GM18526 (cell line): ENCODE results near the gene JAKMIP1.

ENCODE experiments used
- POLR2A ChIP-seq: IDR thresholded peaks from 3 replicates; pipeline ENCODE4 v1.6.1; 2011; ENCODE audit not compliant: insufficient read length; ENCODE audit errors: extremely low read depth

The JAKMIP1 gene

GRCh38 chr4:6043188-6043587 lies 157.2 kb downstream of the JAKMIP1 start:
- TF ChIP-seq POLR2A, result no peak

DNA sequence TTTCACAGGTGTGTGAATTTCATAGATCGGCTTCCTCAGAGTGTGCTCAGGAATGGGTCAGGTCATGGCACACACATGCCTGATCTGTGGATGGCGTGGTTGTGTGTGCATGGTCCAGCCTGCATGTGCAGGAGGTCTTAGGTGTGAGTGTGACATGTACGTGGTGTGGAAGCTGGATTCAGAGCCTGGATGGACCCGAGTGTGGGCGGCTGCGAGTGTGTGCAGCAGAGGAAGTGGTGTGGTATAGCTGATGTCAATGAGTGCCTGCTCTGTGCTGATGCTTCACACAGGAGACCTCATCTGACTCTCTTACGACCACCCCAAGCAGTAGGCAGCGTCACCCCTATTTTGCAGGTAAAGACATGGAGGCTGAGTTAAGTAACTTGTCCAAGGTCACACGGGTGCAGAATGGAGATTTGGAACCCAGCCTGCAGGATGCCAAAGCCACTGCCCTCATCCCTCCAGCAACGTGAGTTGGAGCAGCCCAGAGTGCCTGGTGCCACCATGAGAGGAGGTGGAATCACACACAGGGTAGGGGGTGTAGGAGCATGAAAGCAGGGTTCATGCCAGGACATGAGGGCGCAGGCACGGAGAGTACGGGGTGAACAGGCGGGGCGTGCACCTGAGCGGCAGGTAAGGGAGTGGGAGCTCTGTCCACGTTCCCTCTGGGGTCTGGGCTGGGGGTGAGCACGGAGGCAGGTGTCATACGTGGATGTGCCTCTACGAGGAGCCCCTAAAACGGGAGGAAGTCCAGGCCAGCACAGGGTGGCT lies 157.9 kb downstream of the JAKMIP1 start:
- TF ChIP-seq POLR2A, result no peak

GRCh38 chr4:6041800-6042199 lies 158.5 kb downstream of the JAKMIP1 start:
- TF ChIP-seq POLR2A, result no peak

- no peak for TF ChIP-seq POLR2A
Observed at GRCh38 chr4:6038711-6039110, 161.6 kb downstream of the JAKMIP1 start.

GRCh38 chr4:6035786-6036185 lies 164.6 kb downstream of the JAKMIP1 start:
- TF ChIP-seq POLR2A, result no peak

DNA sequence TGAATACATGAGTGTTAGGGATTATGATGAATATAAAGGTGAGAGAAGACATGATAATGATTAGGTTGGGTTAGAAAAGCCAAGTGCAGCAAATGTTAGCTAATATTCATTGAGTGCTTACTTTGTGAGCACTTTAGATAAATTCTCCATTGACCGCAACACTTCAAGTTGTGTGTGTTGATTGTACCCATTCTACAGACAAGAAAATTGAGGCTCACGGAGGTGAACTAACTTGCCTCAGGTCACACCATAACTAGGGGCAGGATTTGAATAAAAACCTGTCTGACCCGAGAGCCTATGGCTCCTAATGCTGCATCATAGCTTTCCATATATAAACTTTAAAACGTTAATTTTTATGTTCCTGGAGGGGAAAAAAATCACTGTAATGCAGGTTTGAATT lies 167.0 kb downstream of the JAKMIP1 start:
- no peak for TF ChIP-seq POLR2A

GRCh38 chr4:6032249-6033244 lies 167.8 kb downstream of the JAKMIP1 start:
- no peak for TF ChIP-seq POLR2A

DNA sequence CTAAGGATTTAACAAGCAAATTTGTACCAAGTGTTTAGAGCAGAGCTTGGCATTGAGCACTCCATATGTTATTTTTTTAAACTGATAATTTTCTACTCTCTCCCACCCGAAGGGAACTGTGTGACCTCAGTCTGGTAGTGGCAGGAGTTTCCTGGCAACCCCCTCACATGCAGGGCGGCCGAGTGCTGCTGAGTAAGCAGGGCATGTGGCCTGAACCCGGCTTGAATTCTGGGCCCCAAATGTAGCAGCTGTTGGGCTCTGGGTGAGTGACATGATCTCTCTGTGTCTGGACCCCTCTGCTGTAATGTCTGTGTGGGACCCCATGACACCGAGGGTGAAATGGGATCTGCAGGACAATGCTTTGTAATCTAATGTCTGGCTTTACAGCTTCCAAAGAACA lies 168.5 kb downstream of the JAKMIP1 start:
- no peak for TF ChIP-seq POLR2A

DNA sequence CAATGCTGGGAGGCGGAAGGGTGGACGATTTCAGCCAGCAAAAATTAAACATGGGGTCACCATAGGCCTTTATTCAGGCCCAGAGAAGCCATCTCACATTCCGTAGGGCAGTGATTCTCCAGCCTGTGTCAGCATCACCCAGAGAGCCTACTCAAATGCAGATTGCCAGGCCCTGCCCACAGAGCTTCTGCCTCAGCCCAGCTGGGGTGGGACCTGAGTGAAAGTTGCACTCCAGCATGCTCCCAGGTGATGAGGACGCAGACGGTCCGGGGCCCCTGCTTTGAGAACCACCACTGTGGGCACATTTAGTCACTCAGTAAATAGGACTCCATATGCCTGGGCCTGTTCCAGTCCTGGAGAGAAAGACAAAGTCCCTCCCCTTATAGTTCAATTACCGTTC lies 169.7 kb downstream of the JAKMIP1 start:
- no peak for TF ChIP-seq POLR2A

- no peak for TF ChIP-seq POLR2A
Observed at GRCh38 chr4:6029254-6029653, 171.1 kb downstream of the JAKMIP1 start.

DNA sequence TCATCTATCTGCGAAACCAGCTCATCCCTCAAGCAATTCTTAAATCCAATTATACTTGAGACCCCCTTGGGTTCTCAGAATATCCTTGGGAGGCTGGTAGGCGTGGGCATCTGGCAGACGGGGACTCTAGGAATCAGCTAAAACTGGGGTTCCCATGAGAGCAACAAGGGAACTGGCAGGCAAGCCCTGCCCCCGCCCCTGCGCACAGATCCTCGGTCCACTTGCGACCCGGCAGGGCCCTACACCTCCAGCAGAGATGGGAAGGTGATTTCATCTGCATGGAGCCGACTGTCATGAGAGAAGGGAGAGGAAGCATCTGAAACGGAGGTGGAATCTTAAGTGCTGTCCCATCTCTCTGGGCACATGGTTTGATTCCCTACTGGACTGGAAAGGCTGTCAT lies 172.2 kb downstream of the JAKMIP1 start:
- no peak for TF ChIP-seq POLR2A

DNA sequence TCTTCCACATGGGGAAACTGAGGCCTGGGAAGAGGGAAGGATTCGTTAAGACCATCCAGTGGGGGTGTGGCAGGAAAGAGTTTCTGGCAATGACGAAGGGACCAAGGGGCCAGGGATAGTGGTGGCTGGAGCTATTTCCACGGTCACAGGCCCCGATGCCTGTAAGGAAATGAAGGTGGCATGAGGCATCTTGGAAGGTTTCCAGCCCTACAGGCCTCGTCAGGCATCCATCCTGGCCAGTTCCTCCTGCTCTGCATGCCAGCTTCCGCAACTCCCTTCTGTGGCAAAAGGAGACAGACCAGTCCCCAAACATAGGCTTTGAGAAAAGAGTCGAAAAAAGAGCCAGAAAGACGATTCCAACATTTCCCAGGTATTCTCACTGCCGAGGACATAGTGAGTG lies 173.0 kb downstream of the JAKMIP1 start:
- no peak for TF ChIP-seq POLR2A

GRCh38 chr4:6024313-6024960 lies 175.9 kb downstream of the JAKMIP1 start:
- no peak for TF ChIP-seq POLR2A

- no peak for TF ChIP-seq POLR2A
Observed at GRCh38 chr4:6023731-6024130, 176.6 kb downstream of the JAKMIP1 start.

DNA sequence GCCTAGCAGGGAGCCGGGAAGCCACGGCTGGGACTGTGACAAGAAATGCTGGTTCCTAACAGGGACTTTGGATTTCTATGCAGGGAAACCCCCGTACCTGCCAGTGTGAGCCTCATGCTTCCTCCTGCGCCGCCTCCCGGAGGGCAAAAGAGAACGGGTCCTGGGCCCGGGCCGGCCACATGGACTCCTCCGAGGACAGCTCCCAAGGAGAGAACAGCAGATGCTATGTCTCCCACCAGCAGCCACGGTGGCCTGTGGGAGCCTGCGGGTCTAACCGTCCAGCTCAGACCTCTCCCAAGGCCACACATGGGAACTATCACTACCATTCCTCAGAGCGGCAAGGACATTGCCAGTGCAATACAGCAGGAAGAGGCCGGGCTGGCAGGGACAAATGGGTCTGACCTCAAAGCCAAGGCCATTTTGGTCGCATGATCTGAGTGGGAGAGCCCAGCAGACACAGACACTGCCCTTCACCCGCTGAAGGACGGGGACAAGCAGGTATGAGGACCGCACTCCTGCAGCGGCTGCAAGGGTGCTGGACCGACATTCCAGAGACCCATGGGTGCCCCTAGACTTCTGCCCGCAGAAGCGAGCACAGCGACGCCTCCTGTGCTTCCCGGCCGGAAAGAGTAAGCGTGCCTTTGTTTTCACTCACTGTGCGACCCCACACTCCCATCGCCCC lies 177.6 kb downstream of the JAKMIP1 start:
- TF ChIP-seq POLR2A, result no peak
